MG63 (cell line): Measurements from ENCODE around the gene CLTCL1. TPM values are rescaled to one million over a fixed set of nuclear protein-coding genes. Genes with fewer than 3 reads are reported as not detected.

Experiments
- DNase-seq: peaks from one replicate; pipeline ENCODE4 v3.0.0-alpha.2; 2020
- H3K27me3 ChIP-seq: fragments of 250-450 bp; sonication (Bioruptor Pico); 2 replicates; pipeline ENCODE4 v1.5.1; 2020; ENCODE audit warnings: mild to moderate bottlenecking, moderate library complexity
- H3K36me3 ChIP-seq: fragments of 250-450 bp; sonication (Bioruptor Pico); 2 replicates; pipeline ENCODE4 v1.5.1; 2020; ENCODE audit warnings: mild to moderate bottlenecking, moderate library complexity
- H3K4me3 ChIP-seq: fragments of 250-450 bp; sonication (Bioruptor Pico); 2 replicates; pipeline ENCODE4 v1.5.1; 2020; ENCODE audit warnings: mild to moderate bottlenecking, moderate library complexity
- H3K9me3 ChIP-seq: fragments of 250-450 bp; sonication (Bioruptor Pico); 2 replicates; pipeline ENCODE4 v1.5.1; 2020; ENCODE audit warnings: mild to moderate bottlenecking, moderate library complexity
- total RNA-seq: library from RNA; depleted of rRNA; stranded (reverse); fragments of >200 nt; shearing (Covaris generic); gene quantifications from 2 replicates; pipeline ENCODE4 v1.2.3, GENCODE V29; 2014; ENCODE audit warnings: low replicate concordance

The CLTCL1 gene
- total RNA-seq, 1 experiment from 2014 or later = 1.5 TPM

- Histone ChIP-seq H3K4me3 (no peak overlapping the region), H3K27me3 (no peaks in the 10 kb centered on the region), H3K36me3 (no peaks in the 10 kb centered on the region), H3K9me3 (no peaks in the 10 kb centered on the region)
- no peak for DNase-seq
Measured at GRCh38 chr22:19234126-19234896, 57.2 kb downstream of the CLTCL1 start.

DNA sequence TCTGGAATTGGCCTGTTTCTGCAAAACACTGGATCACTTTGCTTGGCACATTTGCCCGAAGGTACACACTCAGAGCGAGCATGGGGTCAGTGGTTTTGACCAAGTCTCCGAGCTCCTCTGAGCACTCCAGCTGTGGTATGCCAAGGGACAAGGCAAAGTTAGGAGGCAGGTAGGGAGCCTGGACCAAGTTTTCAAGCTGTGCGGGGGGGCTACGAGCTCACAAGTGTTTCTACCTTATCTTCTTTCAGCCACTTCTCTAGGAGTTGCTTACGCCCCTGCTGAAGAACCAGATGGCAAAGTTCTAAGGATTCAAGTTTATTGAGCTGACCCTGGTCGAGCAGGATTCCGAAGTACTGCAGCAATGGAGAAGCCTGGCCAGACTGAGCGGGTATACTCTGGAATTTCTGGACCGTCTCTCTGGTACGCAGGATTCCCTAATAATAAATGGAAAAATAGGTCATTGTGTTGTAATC, 58.3 kb downstream of the CLTCL1 start:
- Histone ChIP-seq H3K9me3 (no peaks in the 10 kb centered on the region), H3K4me3 (no peak overlapping the region), H3K36me3 (no peaks in the 10 kb centered on the region), H3K27me3 (no peaks in the 10 kb centered on the region)
- DNase-seq = no peak

DNA sequence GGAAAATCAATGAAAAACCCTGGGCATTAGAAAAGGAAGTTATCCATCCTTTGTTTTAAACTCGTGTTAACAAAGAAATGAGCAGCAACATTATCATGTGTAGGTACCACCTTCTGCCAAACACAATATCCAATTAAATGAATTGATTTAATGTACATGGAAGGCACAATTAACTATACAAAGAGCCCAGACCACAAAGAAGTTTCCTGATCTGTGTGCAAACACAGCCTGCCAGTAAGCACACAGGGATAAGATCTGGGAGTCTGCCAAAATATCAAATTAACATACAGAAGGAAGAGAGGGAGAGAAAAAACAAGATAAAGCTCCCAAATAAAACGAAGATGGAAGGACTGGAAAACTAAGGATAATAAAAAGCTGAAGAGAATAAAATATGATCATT, 58.9 kb downstream of the CLTCL1 start:
- H3K36me3 ChIP-seq = no peaks in the 10 kb centered on the region
- H3K9me3 ChIP-seq = no peaks in the 10 kb centered on the region
- no peaks in the 10 kb centered on the region for H3K27me3 ChIP-seq
- no peak for DNase-seq
- no peak overlapping the region for H3K4me3 ChIP-seq

DNA sequence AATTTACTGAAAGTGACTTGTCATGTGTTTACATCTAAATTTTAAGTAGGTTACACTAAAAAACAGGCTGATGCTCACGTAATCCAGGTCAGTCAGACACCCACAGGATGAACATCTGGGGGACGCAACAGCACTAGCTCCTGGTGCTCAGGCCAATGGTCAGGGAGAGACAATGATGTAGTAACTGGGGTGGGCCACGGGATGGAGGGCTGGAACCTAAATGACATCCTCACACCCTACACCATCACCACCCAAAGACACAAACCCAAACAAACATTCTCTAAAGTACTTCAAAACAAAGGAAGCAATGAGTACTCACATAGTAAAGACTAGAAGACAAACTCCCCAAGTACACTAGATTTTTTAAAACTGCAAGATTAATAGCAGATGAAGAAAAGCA, 59.5 kb downstream of the CLTCL1 start:
- no peak for DNase-seq
- Histone ChIP-seq H3K9me3 (no peaks in the 10 kb centered on the region), H3K27me3 (no peaks in the 10 kb centered on the region), H3K4me3 (no peak overlapping the region), H3K36me3 (no peaks in the 10 kb centered on the region)

DNA sequence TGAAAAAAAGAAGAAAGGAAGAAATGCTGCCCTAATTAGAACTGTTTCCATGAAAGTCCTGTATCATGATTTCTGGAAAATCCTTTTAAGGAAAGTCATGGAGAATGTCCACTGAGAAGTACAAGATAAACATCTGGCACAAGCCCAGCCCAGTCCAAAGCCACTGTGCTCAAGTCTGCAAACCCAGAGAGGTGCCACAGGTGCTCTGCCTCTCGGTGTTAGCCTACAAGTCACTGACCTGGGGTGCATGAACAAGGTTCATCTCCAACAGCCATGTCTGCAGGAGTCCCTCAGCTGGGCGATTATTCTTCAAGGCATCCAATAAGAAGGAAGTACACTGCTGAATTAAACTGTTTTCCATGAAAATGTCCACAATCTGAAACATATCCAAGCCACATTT, 61.9 kb downstream of the CLTCL1 start:
- no peaks in the 10 kb centered on the region for H3K9me3 ChIP-seq
- H3K36me3 ChIP-seq = no peaks in the 10 kb centered on the region
- DNase-seq = no peak
- no peaks in the 10 kb centered on the region for H3K27me3 ChIP-seq
- H3K4me3 ChIP-seq = no peak overlapping the region

DNA sequence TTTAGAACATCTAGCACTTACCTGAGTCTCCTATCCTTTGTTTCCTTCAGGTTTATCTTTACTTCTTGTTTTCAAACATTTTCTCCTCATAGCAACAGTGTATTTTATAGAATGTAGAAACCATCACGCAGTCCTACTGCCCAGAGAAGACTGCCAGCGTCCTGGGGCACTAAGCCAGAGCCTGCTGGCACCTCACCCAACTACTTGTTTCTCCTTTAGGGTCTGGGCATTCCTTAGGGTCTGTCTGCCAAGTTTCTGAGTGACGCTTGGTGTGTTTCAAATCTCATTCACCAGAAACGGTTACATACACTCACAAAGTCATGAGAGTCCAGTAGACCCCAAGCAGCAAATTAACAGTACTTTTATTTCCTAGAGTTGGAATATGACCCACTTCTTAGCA, 63.3 kb downstream of the CLTCL1 start:
- no peak overlapping the region for H3K4me3 ChIP-seq

GRCh38 chr22:19226428-19226827, 65.1 kb downstream of the CLTCL1 start:
- no peaks in the 10 kb centered on the region for H3K27me3 ChIP-seq

More for the DNA sequence above, 63.3 kb downstream of the CLTCL1 start:
- Histone ChIP-seq H3K36me3 (no peaks in the 10 kb centered on the region), H3K9me3 (no peaks in the 10 kb centered on the region), H3K27me3 (no peaks in the 10 kb centered on the region)
- DNase-seq = no peak

GRCh38 chr22:19225560-19225959, 66.0 kb downstream of the CLTCL1 start:
- no peak overlapping the region for H3K4me3 ChIP-seq
- no peaks in the 10 kb centered on the region for H3K9me3 ChIP-seq
- no peaks in the 10 kb centered on the region for H3K27me3 ChIP-seq
- no peak for DNase-seq
- no peaks in the 10 kb centered on the region for H3K36me3 ChIP-seq

More at GRCh38 chr22:19226428-19226827, 65.1 kb downstream of the CLTCL1 start:
- no peaks in the 10 kb centered on the region for H3K36me3 ChIP-seq
- H3K9me3 ChIP-seq = no peaks in the 10 kb centered on the region
- H3K4me3 ChIP-seq = no peak overlapping the region
- no peak for DNase-seq

- no peaks in the 10 kb centered on the region for H3K27me3 ChIP-seq
- no peak overlapping the region for H3K4me3 ChIP-seq
- no peaks in the 10 kb centered on the region for H3K36me3 ChIP-seq
- H3K9me3 ChIP-seq = no peaks in the 10 kb centered on the region
- DNase-seq = no peak
Measured at GRCh38 chr22:19224985-19225384, 66.5 kb downstream of the CLTCL1 start.

DNA sequence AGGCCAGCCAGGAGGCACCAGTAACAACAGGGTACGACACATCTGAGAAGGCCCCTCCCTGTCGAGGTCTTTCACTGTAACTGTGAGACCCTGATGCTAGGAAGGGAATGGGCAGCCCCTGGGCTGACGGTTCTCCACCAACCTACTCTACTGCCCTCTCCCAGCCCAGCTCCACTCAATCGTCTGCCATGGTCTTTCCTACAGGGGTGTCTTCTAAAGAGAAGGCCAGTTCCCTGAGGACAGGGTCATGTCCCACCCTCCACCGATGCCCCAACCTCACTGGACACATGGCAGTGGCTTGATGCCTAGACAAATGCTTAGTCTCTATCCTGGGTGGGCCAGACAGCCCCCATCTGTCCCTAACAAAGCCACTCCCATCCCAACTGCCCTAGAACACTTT, 67.0 kb downstream of the CLTCL1 start:
- Histone ChIP-seq H3K9me3 (no peaks in the 10 kb centered on the region), H3K36me3 (no peaks in the 10 kb centered on the region), H3K27me3 (no peaks in the 10 kb centered on the region), H3K4me3 (no peak overlapping the region)
- DNase-seq = no peak

DNA sequence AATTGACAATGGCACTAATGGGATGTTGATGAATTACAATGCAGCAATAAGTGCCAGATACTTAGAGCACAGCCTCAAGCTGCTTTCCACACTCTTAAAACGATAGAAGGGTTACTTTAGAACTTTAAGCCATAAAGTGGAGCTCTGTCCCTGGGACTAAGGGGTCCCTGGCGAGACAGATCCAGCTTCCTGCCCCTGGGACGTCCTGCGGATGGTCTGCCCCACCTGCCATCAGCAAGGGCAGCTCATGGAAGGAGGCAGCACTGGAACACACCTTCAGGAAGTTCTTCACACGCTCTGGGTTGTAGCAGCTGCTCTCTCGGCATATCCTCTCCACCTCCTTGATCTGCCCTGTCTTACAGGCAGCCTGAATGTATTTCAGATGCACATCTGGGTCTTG, 67.9 kb downstream of the CLTCL1 start:
- Histone ChIP-seq H3K27me3 (no peaks in the 10 kb centered on the region), H3K4me3 (no peak overlapping the region), H3K36me3 (no peaks in the 10 kb centered on the region), H3K9me3 (no peaks in the 10 kb centered on the region)
- no peak for DNase-seq

DNA sequence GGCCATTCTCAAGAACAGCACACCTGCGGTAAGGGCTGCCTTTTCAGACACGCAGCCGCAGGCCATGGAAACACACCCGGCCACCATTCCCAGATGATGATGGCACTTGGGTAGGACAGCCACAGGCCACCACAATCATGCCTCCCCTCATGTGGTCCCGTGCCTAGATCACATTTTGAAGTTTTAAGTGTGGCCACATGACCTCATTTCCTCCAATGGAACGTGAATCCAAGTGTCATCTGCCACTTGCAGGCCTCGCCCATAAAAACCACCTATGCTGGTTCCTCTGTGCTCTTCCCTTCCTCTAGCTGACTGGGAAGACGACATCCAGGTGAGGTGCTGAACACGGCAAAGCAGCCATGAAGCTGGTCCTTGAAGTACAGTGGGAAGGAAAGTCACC, 68.4 kb downstream of the CLTCL1 start:
- H3K27me3 ChIP-seq = no peaks in the 10 kb centered on the region
- no peaks in the 10 kb centered on the region for H3K36me3 ChIP-seq
- DNase-seq = no peak
- no peaks in the 10 kb centered on the region for H3K9me3 ChIP-seq
- no peak overlapping the region for H3K4me3 ChIP-seq

DNA sequence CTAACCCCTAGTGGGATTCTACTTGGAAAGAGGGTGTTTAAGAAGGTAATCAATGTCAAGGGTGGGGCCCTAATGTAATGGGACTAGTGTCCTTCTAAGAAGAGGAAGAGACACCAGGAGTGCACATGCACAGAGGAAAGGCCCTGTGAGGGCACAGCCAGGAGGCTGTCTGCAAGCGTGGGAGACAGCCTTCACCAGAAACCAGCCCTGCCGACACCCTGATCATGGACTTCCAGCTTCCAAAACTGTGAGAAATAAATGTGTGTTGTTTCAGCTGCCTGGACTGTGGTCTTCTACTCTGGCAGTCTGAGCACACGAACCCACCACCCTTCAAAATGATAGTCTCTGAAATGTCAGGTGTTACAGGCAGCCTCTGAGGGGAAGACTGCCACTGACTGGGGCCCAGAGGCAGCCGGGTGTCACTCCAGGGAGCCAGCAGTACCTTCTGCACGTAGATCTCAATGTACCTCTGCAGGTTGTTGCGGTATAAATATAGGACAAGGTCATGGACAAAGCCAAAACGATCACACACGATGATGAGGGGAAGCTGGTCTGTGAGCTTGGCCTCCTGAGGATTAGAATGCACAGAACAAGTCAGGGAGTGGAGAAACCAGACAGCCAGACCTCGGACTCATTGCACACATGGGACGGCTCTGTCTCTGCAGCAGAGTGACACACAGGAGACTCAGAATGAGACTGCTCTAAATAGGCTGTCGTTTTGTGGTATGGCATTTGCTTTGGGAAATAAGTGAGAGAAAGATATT, 69.1 kb downstream of the CLTCL1 start:
- Histone ChIP-seq H3K4me3 (no peak overlapping the region), H3K27me3 (no peaks in the 10 kb centered on the region), H3K36me3 (no peaks in the 10 kb centered on the region), H3K9me3 (no peaks in the 10 kb centered on the region)
- DNase-seq = no peak

- Histone ChIP-seq H3K4me3 (no peak overlapping the region), H3K9me3 (no peaks in the 10 kb centered on the region), H3K27me3 (no peaks in the 10 kb centered on the region), H3K36me3 (no peaks in the 10 kb centered on the region)
- no peak for DNase-seq
Measured at GRCh38 chr22:19220867-19221266, 70.7 kb downstream of the CLTCL1 start.

- H3K27me3 ChIP-seq = no peaks in the 10 kb centered on the region
- H3K36me3 ChIP-seq = no peaks in the 10 kb centered on the region
- DNase-seq = no peak
- H3K9me3 ChIP-seq = no peaks in the 10 kb centered on the region
- H3K4me3 ChIP-seq = no peak overlapping the region
Measured at GRCh38 chr22:19218541-19219233, 72.8 kb downstream of the CLTCL1 start.

- H3K27me3 ChIP-seq = no peaks in the 10 kb centered on the region
- H3K4me3 ChIP-seq = no peak overlapping the region
- no peak for DNase-seq
Measured at GRCh38 chr22:19216579-19216978, 74.9 kb downstream of the CLTCL1 start.

GRCh38 chr22:19215360-19215759, 76.2 kb downstream of the CLTCL1 start:
- no peaks in the 10 kb centered on the region for H3K27me3 ChIP-seq
- no peaks in the 10 kb centered on the region for H3K36me3 ChIP-seq
- DNase-seq = no peak
- H3K9me3 ChIP-seq = no peaks in the 10 kb centered on the region
- no peak overlapping the region for H3K4me3 ChIP-seq

More at GRCh38 chr22:19216579-19216978, 74.9 kb downstream of the CLTCL1 start:
- H3K36me3 ChIP-seq = no peaks in the 10 kb centered on the region
- no peaks in the 10 kb centered on the region for H3K9me3 ChIP-seq
